GM18873 (cell line): ENCODE results near the gene LHFPL3.

Source experiments
- ATAC-seq: cut with Tn5 transposase; IDR thresholded peaks from one replicate; pipeline ENCODE4 v1.9.1; 2021; ENCODE audit warnings: mild to moderate bottlenecking, moderate library complexity, moderate number of reproducible peaks; ENCODE audit not compliant: unreplicated experiment, low FRiP score

Gene LHFPL3

DNA sequence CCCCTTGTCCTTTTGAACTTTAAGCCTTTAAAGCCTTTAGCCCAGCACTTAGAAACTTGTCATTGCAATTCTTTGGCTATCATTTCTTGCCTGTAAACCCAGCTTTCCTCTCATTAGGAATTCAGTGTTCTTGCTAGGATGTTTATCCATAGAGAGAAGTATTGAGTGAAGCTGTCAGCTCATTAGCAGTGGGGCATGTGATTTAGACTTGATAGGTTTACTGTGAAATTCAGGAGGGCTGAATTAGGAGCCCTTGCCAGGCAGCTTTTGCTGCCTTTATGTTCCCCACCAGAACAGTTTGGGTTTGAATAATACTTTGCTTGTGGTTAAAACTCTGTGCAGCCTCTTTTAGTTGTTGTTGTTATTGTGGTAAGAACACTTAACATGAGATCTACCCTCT is 39.5 kb downstream of the LHFPL3 start:
- ATAC-seq = no peak

DNA sequence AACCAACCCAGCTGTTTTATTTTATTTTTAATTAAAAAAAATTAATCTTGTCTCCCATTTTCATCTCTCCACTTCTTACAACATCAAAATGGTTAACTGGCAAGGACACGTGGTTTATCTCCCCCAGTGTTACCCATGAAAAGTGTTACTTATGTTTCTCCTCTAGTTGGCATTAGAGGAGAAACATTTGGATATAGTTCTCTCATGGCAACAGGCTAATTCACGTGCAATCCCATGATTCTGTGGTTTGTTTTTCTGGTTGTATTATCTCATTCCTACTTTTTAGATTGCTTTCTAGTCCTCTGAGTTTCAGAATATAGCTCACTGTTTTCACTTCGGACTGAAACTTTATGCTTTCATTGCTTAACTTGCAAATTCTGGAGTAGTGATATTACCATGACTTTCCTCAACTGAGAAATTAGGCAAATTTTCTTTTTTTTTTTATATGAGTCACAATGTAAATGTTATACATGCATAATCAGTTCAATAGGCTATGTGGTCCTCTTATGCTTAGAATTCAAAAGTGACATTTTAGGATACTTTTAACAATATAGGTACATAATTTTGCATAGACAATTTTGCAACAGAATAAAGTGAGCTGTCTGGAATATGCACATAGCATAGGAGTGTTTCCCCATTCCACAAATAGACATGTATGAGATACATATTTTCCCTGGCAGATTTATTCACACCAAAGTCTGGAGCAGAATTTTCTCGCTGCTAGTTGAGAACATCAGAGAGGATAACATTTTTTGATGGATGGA is 43.0 kb downstream of the LHFPL3 start:
- ATAC-seq = no peak

DNA sequence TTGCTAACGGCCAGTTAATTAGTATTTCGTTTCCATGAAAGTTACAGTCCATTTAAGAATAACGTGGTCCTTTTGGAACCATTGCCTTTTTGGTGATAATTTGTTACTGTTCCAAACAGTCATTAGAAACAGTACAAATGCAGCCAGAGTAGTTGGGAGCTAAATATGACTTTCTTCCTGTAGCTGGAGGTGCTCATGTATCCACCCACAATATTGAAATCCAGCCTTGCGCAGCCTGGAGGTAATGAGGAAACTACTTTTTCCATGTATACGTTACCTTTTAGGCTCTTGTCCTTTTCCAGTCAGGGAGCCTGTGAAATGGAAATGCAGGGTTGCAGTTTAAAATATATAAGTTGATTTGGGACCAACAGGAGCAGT is 43.6 kb downstream of the LHFPL3 start:
- no peak for ATAC-seq

DNA sequence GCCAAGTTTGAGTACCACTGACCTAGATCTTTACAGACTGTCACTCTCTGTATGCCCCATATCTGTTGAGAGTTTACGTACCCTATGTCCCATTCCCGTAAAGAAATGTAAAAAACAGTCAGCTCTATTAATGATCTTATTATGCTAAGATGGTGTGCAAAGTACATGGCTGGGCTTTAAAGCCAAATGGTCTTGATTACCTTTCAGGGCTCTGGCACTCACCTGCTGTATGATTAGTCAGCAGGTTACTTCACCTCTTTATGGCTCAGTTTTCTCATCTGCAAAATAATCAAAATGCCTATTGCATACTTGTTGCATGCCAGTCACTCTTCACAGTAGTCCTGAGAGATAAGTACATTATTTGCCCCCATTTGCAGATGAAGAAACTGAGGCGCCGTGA is 54.2 kb downstream of the LHFPL3 start:
- ATAC-seq = no peak

DNA sequence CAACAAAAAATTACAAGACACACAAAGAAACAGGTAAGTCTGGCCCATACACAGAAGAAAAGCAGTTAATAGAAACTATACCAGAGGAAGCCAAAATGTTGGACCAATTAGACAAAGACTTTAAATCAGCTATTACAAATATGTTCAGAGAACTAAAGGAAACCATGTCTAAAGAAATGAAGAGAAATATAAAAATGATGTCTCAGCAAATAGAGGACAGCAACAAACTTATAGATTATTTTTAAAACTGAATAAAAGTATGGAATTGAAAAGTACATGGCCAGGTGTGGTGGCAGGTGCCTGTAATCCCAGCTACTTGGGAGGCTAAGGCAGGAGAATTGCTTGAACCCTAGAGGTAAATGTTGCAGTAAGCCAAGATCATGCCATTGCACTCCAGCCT is 58.5 kb downstream of the LHFPL3 start:
- no peak for ATAC-seq

DNA sequence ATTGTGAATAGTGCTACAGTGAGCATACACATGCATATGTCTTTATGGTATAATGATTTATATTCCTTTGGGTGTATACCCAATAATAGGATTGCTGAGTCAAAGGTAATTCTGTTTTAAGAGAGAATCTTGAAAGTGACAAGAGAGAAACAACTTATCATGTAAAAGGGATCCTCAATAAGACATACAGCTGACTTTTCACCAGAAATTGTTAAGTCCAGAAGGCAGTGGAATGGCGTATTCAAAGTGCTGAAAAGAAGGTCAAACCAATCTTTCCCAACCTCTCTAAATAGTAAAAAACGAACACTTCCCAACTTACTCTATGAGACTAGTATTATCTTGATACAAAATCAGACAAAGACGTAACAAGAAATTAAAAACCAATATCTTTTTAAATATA is 59.8 kb downstream of the LHFPL3 start:
- no peak for ATAC-seq

DNA sequence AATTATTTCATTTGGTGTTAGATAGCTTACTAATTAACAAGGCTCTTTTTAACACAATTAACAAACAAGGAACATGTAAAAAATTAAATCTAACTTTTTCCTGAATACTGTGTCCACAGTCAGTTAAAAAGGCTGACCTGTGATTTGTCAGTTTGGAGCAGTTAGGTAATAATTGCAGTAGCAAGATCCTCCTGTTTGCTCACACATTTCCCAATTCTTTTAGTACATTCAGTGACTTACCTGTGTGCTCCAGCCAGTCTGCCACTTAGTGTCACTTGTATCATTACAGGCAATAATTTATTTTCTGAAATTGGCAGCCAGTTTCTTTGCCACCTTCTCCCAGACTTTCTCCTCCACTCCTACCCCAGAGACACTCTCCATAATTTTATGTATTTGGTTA is 66.8 kb downstream of the LHFPL3 start:
- no peak for ATAC-seq

DNA sequence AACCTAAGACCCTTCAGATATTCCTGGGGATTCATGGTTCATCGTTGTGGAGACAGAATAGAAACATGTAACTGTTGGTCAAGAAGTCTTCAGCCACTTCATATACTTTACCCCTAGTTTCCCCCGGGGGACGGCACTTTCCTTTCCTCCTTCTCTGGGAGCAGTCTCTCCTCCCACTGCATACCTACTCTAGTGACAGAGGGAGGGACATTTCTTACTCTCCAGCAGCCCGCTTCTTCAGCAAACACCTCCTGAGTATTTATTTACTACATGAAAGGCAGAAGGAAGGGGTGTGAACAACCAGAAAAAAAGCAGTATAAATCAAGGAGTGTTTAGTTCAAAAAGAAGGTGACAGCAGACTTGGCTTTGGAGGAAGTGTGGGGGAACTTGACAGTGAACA is 69.0 kb downstream of the LHFPL3 start:
- ATAC-seq = no peak

DNA sequence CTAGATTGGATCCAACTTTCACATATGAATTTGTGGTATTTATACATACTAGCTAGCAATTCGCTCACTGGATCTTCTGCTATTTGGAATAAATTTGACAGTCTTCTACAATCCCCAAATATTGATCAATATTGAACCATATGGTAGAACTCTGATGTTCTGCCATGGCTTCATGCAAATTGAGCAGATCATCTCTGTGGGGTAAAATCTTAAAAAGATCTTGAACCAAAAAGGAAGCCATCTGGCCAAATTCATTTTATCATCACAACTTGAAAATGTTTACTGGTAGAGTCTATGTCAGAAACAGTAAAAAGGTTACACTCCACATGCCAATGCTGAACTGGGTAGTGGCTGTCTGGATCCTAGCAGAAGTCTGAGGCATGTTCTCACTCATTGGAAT is 80.0 kb downstream of the LHFPL3 start:
- no peak for ATAC-seq

DNA sequence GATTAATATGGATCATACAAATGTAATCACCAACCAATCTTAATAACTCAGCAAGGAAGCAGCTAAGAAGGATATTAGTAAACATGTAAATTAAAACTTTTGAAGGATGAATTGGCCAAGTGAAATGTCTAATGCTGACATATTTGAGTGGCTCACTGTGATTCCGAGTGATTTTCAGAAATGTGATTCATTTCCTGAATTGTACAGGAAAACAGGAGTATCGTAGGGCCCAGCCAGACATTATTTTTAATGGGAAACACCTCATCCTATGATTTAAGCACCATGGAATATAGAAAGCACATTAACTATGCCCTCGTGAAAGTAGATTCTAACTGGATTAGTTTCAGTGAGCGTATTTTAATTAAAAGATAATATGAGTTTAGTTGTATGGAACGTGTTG is 82.3 kb downstream of the LHFPL3 start:
- ATAC-seq = no peak

DNA sequence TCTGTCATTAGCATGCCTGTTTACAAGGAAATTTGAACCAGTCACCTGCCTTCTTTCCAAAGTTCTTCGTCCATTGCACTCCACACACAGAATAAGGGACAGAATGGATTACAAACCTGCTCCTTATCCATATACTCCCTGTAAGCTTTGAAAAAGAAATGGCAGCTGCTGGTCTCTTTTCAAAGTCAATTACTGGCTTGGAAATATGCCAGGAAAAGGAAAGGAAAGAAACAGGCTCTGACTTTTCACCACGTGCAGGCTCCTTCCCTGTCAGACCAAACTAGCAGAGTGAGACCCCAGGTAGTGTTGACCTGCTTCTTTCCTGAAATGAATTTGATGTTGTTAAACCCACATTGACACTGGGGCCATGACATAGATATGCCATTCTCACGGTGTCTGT is 84.5 kb downstream of the LHFPL3 start:
- no peak for ATAC-seq

DNA sequence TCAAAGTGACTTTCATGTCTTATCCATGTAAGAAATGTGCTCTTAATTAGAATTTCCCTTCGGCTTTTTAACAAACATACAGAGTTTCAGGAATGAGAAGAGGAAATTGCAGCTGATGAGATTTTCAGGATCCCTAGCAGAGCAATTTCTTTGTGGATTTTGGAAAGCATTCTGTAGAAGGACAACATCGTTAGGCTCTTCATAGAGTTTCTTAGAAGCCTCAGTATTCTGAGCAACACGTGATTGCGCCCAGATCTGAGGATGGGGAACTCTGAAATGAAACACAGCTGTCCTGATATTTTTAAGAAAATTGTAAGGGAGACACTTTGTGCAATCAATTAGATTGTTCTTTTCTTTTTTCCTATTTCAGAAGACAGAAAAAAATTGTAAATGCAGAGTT is 85.8 kb downstream of the LHFPL3 start:
- ATAC-seq = no peak

DNA sequence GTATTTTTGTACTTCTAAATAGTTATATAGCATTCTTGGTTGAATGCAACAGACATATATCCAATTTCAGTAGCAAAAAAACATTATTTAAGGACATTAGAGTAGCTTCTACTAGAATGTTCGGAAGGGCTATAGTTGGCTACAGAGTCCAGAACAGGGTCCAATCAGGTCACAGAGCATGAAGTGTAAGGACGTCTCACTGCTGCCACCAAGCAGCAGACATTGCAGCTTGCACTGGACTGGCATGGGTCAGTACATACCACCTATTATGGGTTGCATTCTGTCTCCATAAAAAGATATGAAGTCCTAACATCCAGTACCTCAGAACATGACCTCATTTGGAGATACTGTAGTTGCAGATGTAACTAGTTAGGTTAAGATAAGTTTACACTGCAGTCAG is 87.3 kb downstream of the LHFPL3 start:
- no peak for ATAC-seq

DNA sequence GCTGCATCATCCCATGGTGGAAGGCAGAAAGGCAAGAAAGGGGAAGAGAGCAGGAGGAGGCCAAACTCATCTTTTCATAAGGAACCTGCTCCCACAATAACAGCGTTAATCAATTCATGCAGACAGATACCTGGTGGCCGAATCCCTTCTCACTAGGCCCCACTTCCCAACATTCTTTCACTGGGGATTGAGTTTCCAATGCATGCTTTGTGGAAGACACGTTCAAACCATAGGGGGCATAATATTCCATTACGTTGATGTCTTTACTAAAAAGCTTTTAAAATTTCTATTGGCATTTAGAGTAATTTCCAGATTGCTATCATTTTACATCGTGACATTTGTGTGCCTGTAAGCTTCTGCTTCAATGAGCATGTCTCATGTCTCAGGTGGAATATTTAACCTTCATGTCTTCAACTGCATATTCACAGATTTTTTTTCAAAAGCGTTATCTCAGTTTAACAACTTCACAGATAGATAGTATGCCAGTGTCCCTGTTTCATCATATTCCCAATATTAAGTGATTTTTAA is 88.5 kb downstream of the LHFPL3 start:
- no peak for ATAC-seq

DNA sequence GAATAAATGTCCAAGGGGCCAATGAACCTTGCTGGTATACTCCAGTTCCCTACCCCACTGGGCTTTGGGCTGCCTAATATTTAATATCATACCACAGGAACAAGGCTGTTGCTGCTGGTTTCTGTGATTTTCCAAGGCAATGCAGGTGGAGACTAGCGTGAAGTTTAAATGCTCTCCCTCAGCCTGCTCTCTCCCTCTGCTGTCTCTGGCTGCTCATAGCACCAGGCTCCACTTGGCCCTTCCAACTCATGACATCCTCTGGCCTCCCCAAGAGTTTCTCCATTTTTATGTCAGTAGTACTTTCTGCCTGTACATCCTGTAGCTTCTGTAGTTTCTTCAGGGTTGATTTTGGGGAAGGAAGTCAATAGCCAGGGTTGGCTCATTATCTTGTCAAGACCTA is 103.5 kb downstream of the LHFPL3 start:
- ATAC-seq = no peak

DNA sequence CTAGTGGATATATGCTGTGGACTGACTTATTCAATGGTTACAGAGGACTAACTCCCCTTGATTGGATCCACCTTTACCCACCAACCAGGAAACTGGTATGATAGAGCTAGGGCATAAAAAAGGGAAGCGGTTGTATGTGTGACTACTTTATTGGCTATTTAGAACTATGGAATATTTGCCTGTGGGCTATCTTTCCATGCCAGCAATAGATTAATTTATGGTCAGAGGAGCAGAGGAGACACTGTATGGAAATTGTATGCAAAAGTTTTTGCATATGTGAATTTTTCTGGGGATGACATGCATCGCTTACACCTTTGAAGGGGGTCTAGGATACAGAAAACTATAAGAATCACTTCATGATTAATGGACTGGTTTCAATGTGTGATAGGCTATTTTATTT is 105.7 kb downstream of the LHFPL3 start:
- ATAC-seq = no peak

DNA sequence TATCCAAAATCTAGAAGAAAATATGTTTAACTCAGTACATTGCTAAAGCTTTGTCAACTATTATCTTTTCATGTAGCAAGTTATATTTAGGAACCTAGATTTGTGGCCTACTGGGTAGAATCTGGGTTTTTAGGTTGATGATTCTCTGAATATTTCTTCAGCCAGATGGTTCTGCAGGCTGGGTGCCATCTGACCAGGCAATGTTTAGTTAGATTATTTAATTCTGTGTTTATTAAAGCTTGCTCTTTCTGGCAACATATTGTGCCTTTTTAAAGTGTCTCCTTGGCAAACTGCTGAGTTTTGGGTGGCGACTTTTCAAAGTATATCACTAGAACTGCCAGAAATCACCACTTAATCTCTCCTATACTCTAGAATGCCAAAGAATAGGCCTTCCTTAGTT is 114.1 kb downstream of the LHFPL3 start:
- ATAC-seq = no peak

DNA sequence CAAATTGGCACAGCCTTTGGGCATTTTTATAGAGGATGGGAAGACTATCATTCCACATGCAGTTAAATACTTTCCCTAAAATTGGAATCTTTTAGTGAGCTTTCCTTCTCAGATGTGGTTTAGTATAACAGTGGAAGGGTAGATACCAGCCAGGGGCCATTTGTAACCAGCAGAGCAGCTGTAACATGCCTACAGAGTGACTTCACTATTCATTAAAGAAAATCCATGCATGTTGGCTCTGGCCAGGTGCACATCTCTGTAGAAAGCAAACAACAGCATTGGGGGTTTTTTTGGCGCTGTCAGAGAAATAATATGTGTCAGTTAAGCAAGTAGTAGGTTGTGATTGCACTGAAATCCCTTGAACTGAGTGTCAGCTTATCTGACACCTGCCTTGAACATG is 115.6 kb downstream of the LHFPL3 start:
- no peak for ATAC-seq

DNA sequence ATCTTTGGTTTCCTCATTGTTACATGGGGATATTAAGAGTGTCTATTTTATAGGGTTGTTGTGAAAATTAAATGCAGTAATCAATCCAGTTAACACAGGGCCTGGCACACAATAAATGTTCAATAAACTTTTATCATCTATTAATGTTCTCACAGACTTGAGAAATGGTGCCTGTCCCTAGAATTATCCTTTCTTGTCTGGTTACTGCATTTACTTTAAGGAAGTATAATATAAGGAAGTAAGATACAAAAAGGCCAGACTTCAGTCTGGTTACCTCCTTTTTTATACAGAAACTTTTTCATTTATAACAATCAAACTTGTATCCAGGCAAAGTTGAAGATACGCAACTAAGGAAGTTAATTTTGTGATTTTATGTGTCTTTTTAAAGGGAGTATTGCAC is 117.0 kb downstream of the LHFPL3 start:
- ATAC-seq = no peak

DNA sequence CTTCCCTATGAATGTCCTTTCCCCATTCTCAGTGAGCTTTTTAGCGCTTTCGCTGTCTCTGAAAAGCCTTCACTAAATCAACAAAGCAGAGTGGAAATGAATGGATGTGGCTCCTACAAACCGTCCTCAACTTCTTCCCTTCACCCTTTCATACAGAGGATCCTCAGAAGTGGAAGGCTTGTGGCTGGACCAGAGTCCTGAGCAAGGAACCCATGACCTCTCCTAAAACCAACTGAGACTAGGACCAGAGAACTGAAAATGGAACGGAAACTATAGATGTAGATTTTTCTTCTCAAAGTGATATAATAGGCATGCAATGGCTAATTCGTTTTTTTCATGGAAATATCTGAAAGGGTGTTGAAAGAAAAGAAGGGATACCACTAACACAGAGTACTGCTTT is 122.5 kb downstream of the LHFPL3 start:
- ATAC-seq = no peak

DNA sequence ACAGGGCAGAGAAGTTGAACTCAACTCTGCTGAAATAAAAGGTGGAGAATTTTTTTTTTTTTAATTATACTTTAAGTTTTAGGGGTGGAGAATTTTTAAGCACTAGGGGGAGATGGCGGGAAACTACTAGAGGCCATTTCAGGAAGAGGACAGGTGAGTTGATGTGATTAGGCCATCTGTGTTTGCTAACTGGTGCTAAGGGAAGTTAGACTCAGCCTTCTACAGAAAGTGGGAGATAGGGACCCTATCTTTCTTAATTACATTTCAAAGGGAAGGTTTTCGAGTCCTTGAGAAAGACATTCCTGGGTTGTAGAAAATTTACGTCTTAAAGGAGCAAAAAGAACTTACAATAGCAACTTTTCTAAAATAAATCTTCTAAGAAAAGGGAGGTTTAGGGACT is 124.8 kb downstream of the LHFPL3 start:
- no peak for ATAC-seq

DNA sequence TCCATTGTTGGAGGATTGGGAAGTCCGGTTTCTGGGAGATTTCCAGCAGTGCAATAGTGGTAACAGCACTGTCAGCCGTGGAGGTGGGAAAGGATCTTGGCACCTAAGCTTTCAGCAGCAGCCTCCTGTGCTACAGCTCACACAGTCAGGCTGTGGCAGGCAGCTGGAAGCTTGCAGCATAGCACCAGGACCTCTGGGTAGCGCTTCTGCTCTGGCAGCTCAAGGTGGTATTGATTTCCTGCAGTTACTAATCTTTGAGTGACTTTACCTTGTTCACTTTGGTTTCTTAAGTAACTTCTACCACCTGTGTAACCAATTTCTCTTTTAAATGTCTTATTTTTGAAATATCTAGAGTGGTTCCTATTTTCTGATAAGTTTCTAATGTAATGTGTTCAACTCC is 130.5 kb downstream of the LHFPL3 start:
- no peak for ATAC-seq
